Colonic mucosa (tissue), 4 donors: ENCODE results near the gene LIN28A. TPM values are rescaled to one million over a fixed set of nuclear protein-coding genes. Genes with fewer than 3 reads are reported as not detected.
A peak's percentile ranks its signal among the peaks of the same experiment; 100 is the strongest.

Experiments
- DNase-seq: peaks from one replicate; pipeline ENCODE4 v3.0.0-alpha.2; 2020
- H3K27ac ChIP-seq: fragments of 200-600 bp; one replicate; pipeline ENCODE4 v1.8.0; 2021
- H3K27me3 ChIP-seq: fragments of 200-600 bp; one replicate; pipeline ENCODE4 v1.8.0; 2021
- H3K36me3 ChIP-seq: fragments of 200-600 bp; one replicate; pipeline ENCODE4 v1.8.0; 2021
- H3K4me1 ChIP-seq: fragments of 200-600 bp; one replicate; pipeline ENCODE4 v1.8.0; 2021; ENCODE audit warnings: mild to moderate bottlenecking
- H3K4me3 ChIP-seq: fragments of 200-600 bp; one replicate; pipeline ENCODE4 v1.8.0; 2021
- H3K9ac ChIP-seq, 2 donors: one replicate each; pipeline ENCODE4 v1.7.0; 2013; ENCODE audit warnings: control low read depth in 2 of 2, low read depth in 2 of 2, low read length in 2 of 2
- H3K9me3 ChIP-seq: fragments of 200-600 bp; one replicate; pipeline ENCODE4 v1.8.0; 2021
- intact Hi-C: fragments of 100-400 bp; cut with DNase I; formaldehyde crosslinking; loops from one replicate; pipeline ENCODE4 v1.14.1; 2022
- total RNA-seq, 2 donors: library from RNA; stranded (reverse); fragmentation: NEBNext Ultra II Directional in 1 of 2; extraction: Animal tissue kit (Norgen Biotek cat#: 25700) in 1 of 2; gene quantifications; one replicate each; pipeline ENCODE4 v1.2.1, GENCODE V29; 2021
- TF ChIP-seq, protein P1 (sequence below): fragments of 200-600 bp; IDR thresholded peaks from one replicate; pipeline ENCODE4 v1.8.0; 2022; ENCODE audit warnings: antibody characterized with exemption, mild to moderate bottlenecking
- donor health status: healthy.
- donor health status: DM: no; HTN: no; CAD: no.
- donor health status: DM: no; HTN: no; CAD: no.

Gene LIN28A
- total RNA-seq, 2 donors from 2014 or later = 1.4 TPM; not detected in 1

DNA sequence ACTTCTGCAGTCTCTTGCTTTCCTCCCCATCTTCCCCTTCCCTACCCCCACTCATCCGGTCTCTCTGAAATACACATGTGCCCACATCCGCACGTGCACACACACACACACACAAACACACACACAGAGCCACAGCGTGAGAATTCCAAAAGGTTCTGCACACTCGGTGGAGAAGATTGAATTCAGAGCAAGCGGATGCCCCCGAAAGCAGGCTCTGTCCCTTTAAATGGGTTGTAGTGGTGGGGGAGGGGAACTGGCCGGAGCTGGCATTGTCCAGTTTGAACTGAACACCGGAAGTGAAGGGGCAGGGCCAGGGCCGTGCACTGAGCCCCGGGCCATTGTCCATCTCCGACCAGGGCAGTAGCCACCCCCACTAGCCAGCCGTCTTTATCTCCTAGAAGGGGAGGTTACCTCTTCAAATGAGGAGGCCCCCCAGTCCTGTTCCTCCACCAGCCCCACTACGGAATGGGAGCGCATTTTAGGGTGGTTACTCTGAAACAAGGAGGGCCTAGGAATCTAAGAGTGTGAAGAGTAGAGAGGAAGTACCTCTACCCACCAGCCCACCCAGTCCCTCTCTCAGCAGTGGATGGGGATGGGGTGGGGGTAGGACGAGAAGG is 1.3 kb upstream of the LIN28A start:
- intact Hi-C loops = no loop called here

DNA sequence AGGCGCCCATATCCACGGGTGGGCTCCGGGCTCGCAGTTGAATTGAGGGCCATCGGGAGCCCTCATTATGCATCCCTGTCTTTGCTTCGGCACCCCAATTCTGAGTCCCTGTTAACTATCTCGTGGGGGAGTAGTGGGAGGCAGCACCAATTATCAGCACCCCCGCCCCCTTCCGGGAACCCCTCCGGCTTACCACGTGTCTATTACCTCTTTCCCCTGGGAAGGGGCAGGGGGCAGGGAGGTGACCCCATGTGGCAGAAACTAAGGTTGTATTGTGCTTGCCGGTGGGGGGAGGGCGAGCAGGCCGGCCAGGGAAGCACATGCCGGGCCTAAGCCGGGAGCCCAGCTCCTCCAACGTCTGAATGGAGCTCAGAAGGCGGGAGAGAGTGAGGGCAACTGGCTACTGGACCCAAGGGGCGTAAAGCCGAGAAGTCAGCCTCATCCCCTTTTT is 1.0 kb downstream of the LIN28A start:
- peaks cover 43% of the 10 kb centered on the region for H3K27me3 ChIP-seq
- intact Hi-C loops = no loop called here
- H3K36me3 ChIP-seq = no peaks in the 10 kb centered on the region
- TF ChIP-seq, protein P1, sequence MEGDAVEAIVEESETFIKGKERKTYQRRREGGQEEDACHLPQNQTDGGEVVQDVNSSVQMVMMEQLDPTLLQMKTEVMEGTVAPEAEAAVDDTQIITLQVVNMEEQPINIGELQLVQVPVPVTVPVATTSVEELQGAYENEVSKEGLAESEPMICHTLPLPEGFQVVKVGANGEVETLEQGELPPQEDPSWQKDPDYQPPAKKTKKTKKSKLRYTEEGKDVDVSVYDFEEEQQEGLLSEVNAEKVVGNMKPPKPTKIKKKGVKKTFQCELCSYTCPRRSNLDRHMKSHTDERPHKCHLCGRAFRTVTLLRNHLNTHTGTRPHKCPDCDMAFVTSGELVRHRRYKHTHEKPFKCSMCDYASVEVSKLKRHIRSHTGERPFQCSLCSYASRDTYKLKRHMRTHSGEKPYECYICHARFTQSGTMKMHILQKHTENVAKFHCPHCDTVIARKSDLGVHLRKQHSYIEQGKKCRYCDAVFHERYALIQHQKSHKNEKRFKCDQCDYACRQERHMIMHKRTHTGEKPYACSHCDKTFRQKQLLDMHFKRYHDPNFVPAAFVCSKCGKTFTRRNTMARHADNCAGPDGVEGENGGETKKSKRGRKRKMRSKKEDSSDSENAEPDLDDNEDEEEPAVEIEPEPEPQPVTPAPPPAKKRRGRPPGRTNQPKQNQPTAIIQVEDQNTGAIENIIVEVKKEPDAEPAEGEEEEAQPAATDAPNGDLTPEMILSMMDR = no peak
- H3K9me3 ChIP-seq = no peaks in the 10 kb centered on the region
- no peak overlapping the region for H3K9ac ChIP-seq
- no peak overlapping the region for H3K4me3 ChIP-seq
- no peak for DNase-seq
- no peak overlapping the region for H3K27ac ChIP-seq
- no peaks in the 10 kb centered on the region for H3K4me1 ChIP-seq

More for the DNA sequence above, 1.3 kb upstream of the LIN28A start:
- DNase-seq = no peak
- H3K36me3 ChIP-seq = no peaks in the 10 kb centered on the region
- H3K4me1 ChIP-seq = no peaks in the 10 kb centered on the region
- no peaks in the 10 kb centered on the region for H3K9me3 ChIP-seq
- no peak overlapping the region for H3K27ac ChIP-seq
- no peak overlapping the region for H3K9ac ChIP-seq
- no peak overlapping the region for H3K4me3 ChIP-seq
- peaks cover 37% of the 10 kb centered on the region for H3K27me3 ChIP-seq
- TF ChIP-seq, protein P1 = no peak

DNA sequence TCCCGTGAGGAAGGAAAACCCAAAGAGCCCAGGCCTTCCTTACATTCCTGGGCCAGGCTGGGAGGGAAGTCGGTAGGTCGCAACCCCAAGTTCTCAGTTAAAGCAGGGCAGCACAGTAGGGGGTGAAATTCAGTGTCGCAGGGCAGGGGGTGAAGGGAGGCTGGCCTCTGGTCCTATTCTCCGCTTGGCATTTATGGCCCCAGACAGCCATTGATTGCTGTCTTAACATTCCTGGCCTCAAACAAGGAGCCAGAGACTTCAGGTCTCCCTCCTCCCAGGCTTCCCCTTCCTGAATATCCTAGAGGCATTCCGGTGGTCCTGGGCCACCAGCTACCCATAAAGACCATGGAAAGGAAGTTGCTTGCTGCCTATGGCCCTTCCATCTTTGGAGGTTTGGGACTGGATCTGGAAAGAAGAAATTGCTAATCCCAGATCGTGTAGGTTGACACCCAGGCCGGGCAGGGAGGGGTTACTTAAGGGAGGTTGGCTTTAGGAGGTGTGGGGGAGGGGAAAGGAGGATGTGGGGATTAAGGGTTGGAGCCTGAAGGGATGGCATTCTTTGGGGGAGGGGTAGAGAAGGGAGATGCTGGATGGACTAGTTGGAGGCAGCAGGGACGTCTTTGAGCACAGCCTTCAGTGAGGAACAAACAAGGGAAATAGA is 1.7 kb downstream of the LIN28A start:
- Histone ChIP-seq H3K9me3 (no peaks in the 10 kb centered on the region), H3K36me3 (no peaks in the 10 kb centered on the region), H3K27ac (no peak overlapping the region), H3K27me3 (peaks cover 43% of the 10 kb centered on the region), H3K9ac (no peak overlapping the region), H3K4me3 (no peak overlapping the region), H3K4me1 (no peaks in the 10 kb centered on the region)
- no peak for DNase-seq
- intact Hi-C loops = no loop called here
- TF ChIP-seq, protein P1 = no peak

DNA sequence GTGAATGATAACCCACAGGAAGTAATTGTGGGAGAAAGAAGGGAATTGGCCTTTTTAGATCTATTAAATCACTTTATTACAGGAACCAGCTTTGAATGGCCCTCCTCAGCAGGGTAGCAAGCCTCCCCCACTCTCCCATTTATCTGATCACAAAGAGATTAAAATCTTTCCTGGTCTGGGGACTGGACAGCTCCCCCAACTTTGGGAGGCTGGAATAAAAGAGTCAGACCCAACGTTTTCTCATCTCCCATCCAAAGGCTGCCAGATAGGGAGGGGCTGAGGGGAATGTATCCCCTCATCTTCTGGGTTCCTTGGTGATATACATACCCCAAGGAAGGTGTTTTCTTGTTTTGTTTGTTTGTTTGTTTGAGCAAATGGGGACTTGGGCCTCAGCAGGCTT is 2.4 kb downstream of the LIN28A start:
- DNase-seq = no peak
- Histone ChIP-seq H3K27ac (no peak overlapping the region), H3K4me1 (no peaks in the 10 kb centered on the region), H3K4me3 (no peak overlapping the region), H3K9ac (no peak overlapping the region), H3K36me3 (no peaks in the 10 kb centered on the region), H3K9me3 (no peaks in the 10 kb centered on the region), H3K27me3 (peaks cover 43% of the 10 kb centered on the region)
- TF ChIP-seq, protein P1 = no peak
- intact Hi-C loops = no loop called here

DNA sequence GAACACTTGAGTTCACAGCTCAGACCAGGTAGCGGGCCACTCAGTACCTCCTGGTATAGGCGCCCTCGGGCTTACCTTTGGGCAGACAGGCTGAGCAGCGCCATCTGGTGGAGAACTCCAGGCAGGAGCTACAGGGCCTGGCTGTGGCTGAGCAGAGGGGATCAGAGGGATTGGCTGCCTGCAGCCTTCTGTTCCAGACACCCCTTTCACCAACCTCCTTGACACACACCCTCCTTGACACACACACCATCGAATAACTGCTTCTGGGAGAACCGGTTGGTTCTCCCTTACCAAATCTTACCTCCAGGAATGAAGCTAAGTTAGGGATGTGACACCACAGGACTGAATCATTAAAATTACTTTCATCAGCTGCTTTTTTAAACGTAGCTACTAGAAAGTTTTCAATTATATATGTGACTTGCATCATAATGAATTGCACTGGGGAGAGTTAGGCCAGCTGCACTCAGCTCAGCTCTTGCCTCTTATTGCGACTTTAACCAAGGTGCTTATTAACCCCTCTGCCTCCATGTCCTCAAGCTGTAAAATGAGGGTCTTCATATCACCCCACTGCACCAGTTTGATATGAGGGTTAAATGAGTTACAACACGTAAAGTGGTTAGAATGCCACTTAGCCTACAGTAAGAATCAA is 6.6 kb downstream of the LIN28A start:
- Histone ChIP-seq H3K27me3 (peaks cover 18% of the 10 kb centered on the region), H3K4me3 (no peak overlapping the region), H3K27ac (no peak overlapping the region), H3K36me3 (no peaks in the 10 kb centered on the region), H3K9ac (no peak overlapping the region), H3K4me1 (no peaks in the 10 kb centered on the region), H3K9me3 (no peaks in the 10 kb centered on the region)
- intact Hi-C loops = no loop called here
- peak; percentile 76 for DNase-seq
- TF ChIP-seq, protein P1 = peak; percentile 89
